Neural cell (in vitro differentiated cells): ENCODE measurements around the gene MAPKAPK5. TPM values are rescaled to one million over a fixed set of nuclear protein-coding genes. Genes with fewer than 3 reads are reported as not detected.

ENCODE experiments used
- H2AFZ ChIP-seq: fragments of 200-600, 300-800 bp; sonication (generic), shearing (Covaris generic); 2 replicates; pipeline ENCODE4 v1.6.0; 2014; ENCODE audit warnings: low read depth, mild to moderate bottlenecking, antibody characterized with exemption, low read length, moderate library complexity
- H3F3A ChIP-seq: fragments of 200-600 bp; shearing (Covaris generic); 2 replicates; pipeline ENCODE4 v1.6.1; 2016; ENCODE audit warnings: mild to moderate bottlenecking, moderate library complexity, mixed read lengths, antibody characterized with exemption, low read length; ENCODE audit not compliant: insufficient read depth, poor library complexity, severe bottlenecking
- H3K27ac ChIP-seq: fragments of 200-600, 300-800 bp; sonication (generic), shearing (Covaris generic); 2 replicates; pipeline ENCODE4 v1.5.1; 2014; ENCODE audit warnings: mild to moderate bottlenecking, low read length, moderate library complexity
- H3K27me3 ChIP-seq: fragments of 300-800, 200-600 bp; sonication (generic), shearing (Covaris generic); 2 replicates; pipeline ENCODE4 v1.6.0; 2014; ENCODE audit warnings: mild to moderate bottlenecking, low read depth, low read length, moderate library complexity; ENCODE audit not compliant: insufficient read depth
- H3K36me3 ChIP-seq: fragments of 300-800, 200-600 bp; sonication (generic), shearing (Covaris generic); 2 replicates; pipeline ENCODE4 v1.5.1; 2014; ENCODE audit warnings: mild to moderate bottlenecking, antibody characterized with exemption, low read length, moderate library complexity; ENCODE audit not compliant: insufficient read depth
- H3K4me2 ChIP-seq: fragments of 300-800, 200-600 bp; sonication (generic), shearing (Covaris generic); 2 replicates; pipeline ENCODE4 v1.6.0; 2014; ENCODE audit warnings: mild to moderate bottlenecking, low read length
- H3K4me3 ChIP-seq: fragments of 300-800, 200-600 bp; sonication (generic), shearing (Covaris generic); 2 replicates; pipeline ENCODE4 v1.5.1; 2014; ENCODE audit warnings: mild to moderate bottlenecking, low read length, moderate library complexity
- H3K79me2 ChIP-seq: fragments of 200-600 bp; shearing (Covaris generic); replicated peaks from 2 replicates; pipeline ENCODE4 v1.6.0; 2014; ENCODE audit warnings: mild to moderate bottlenecking, low read length, moderate library complexity; ENCODE audit not compliant: insufficient read depth
- H3K9ac ChIP-seq: fragments of 300-800, 200-600 bp; sonication (generic), shearing (Covaris generic); 2 replicates; pipeline ENCODE4 v1.6.1; 2016; ENCODE audit warnings: mild to moderate bottlenecking, low read length, mixed read lengths
- H3K9me2 ChIP-seq: fragments of 200-600 bp; shearing (Covaris generic); 2 replicates; pipeline ENCODE4 v1.6.1; 2016; ENCODE audit warnings: mild to moderate bottlenecking, low read length, mixed read lengths; ENCODE audit not compliant: insufficient read depth
- H3K9me3 ChIP-seq: fragments of 200-600, 300-800 bp; sonication (generic), shearing (Covaris generic); 2 replicates; pipeline ENCODE4 v1.6.1; 2016; ENCODE audit warnings: mild to moderate bottlenecking, mixed run types, low read length, moderate library complexity, mixed read lengths
- H4K20me1 ChIP-seq: fragments of 200-600 bp; shearing (Covaris generic); 2 replicates; pipeline ENCODE4 v1.6.1; 2016; ENCODE audit warnings: mild to moderate bottlenecking, mixed run types; ENCODE audit not compliant: insufficient read depth
- CTCF ChIP-seq: fragments of 450-650 bp; IDR thresholded peaks from 2 replicates; pipeline ENCODE4 v1.5.1; 2014; ENCODE audit warnings: antibody characterized with exemption, mild to moderate bottlenecking, moderate library complexity; ENCODE audit not compliant: poor library complexity, severe bottlenecking
- EP300 ChIP-seq: fragments of 450-650 bp; conservative IDR thresholded peaks from 2 replicates; pipeline ENCODE4 v1.6.1; 2014; ENCODE audit warnings: antibody characterized with exemption, mild to moderate bottlenecking, moderate library complexity; ENCODE audit not compliant: poor library complexity, severe bottlenecking
- EZH2 ChIP-seq: fragments of 200-600, 300-800 bp; shearing (Covaris generic), sonication (generic); IDR thresholded peaks from 2 replicates; pipeline ENCODE4 v1.6.1; 2014; ENCODE audit warnings: antibody characterized with exemption, low read length, borderline replicate concordance, mild to moderate bottlenecking; ENCODE audit not compliant: insufficient read depth, poor library complexity, severe bottlenecking
- MXI1 ChIP-seq: fragments of 450-650 bp; conservative IDR thresholded peaks from 2 replicates; pipeline ENCODE4 v1.6.1; 2014; ENCODE audit warnings: antibody characterized with exemption, mild to moderate bottlenecking; ENCODE audit not compliant: poor library complexity, severe bottlenecking
- POLR2AphosphoS5 ChIP-seq: IDR thresholded peaks from 2 replicates; pipeline ENCODE4 v1.6.1; 2012
- RAD21 ChIP-seq: fragments of 450-650 bp; conservative IDR thresholded peaks from 2 replicates; pipeline ENCODE4 v1.6.1; 2014; ENCODE audit warnings: antibody characterized with exemption, mild to moderate bottlenecking, moderate library complexity
- REST ChIP-seq: IDR thresholded peaks from 2 replicates; pipeline ENCODE4 v1.6.1; 2012; ENCODE audit warnings: borderline replicate concordance
- SMC3 ChIP-seq: fragments of 450-650 bp; conservative IDR thresholded peaks from 2 replicates; pipeline ENCODE4 v1.6.1; 2014; ENCODE audit warnings: antibody characterized with exemption, mild to moderate bottlenecking, moderate library complexity; ENCODE audit not compliant: poor library complexity
- TAF1 ChIP-seq: IDR thresholded peaks from 2 replicates; pipeline ENCODE4 v1.6.1; 2012; ENCODE audit warnings: low read depth
- polyA plus RNA-seq: library from polyadenylated mRNA; depleted of rRNA; stranded (reverse); fragments of >200 nt; gene quantifications from 2 replicates; pipeline ENCODE4 v1.2.3, GENCODE V29; 2014

The MAPKAPK5 gene
- polyA plus RNA-seq, 1 donor from 2014 or later, result 93.7 TPM

- Histone ChIP-seq H3K4me3 (no peak overlapping the region), H3K27ac (no peak overlapping the region), H3K27me3 (no peaks in the 10 kb centered on the region), H3F3A (no peaks in the 10 kb centered on the region), H3K9ac (no peak overlapping the region), H3K36me3 (no peaks in the 10 kb centered on the region), H3K9me3 (no peaks in the 10 kb centered on the region), H2AFZ (no peak overlapping the region), H3K4me2 (no peak overlapping the region), H3K9me2 (no peaks in the 10 kb centered on the region), H3K79me2 (no peaks in the 10 kb centered on the region), H4K20me1 (no peaks in the 10 kb centered on the region)
- TF ChIP-seq MXI1 (no peak), REST (no peak), EZH2 (no peak), POLR2AphosphoS5 (no peak), CTCF (no peak), TAF1 (no peak), EP300 (no peak), SMC3 (no peak), RAD21 (no peak)
These were observed 43.8 kb upstream of the MAPKAPK5 start for GRCh38 chr12:111798182-111798581.

GRCh38 chr12:111799758-111800157, 42.3 kb upstream of the MAPKAPK5 start:
- H3K36me3 ChIP-seq, result no peaks in the 10 kb centered on the region
- TF ChIP-seq CTCF, result no peak
- no peak for TF ChIP-seq POLR2AphosphoS5

More at GRCh38 chr12:111799758-111800157, 42.3 kb upstream of the MAPKAPK5 start:
- H4K20me1 ChIP-seq, result no peaks in the 10 kb centered on the region
- no peak overlapping the region for H3K4me3 ChIP-seq
- no peaks in the 10 kb centered on the region for H3F3A ChIP-seq
- no peak overlapping the region for H2AFZ ChIP-seq
- H3K27ac ChIP-seq, result no peak overlapping the region
- H3K4me2 ChIP-seq, result no peak overlapping the region
- no peaks in the 10 kb centered on the region for H3K9me3 ChIP-seq
- no peak overlapping the region for H3K9ac ChIP-seq
- H3K9me2 ChIP-seq, result no peaks in the 10 kb centered on the region
- no peaks in the 10 kb centered on the region for H3K27me3 ChIP-seq
- no peaks in the 10 kb centered on the region for H3K79me2 ChIP-seq
